Stimulated activated CD8-positive, alpha-beta memory T cell treated with anti-CD3 and anti-CD28 coated beads, Interleukin-12 subunit alpha, Interleukin-12 subunit beta, amount 100 ng/mL, for 1 hour (primary cell): ENCODE results near the gene AKAP13.

ENCODE experiments used
- DNase-seq: peaks from one replicate; pipeline ENCODE4 v3.0.0-alpha.2; 2020; ENCODE audit warnings: low read depth

AKAP13 gene

GRCh38 chr15:85730001-85730820 lies 349.8 kb downstream of the AKAP13 start:
- no peak for DNase-seq

GRCh38 chr15:85733416-85733815 lies 353.0 kb downstream of the AKAP13 start:
- no peak for DNase-seq

GRCh38 chr15:85737061-85737460 lies 356.7 kb downstream of the AKAP13 start:
- no peak for DNase-seq

GRCh38 chr15:85741021-85741421 lies 360.6 kb downstream of the AKAP13 start:
- no peak for DNase-seq

- DNase-seq = no peak
These were observed 361.3 kb downstream of the AKAP13 start for GRCh38 chr15:85741662-85742061.

GRCh38 chr15:85742186-85742821 lies 361.9 kb downstream of the AKAP13 start:
- no peak for DNase-seq

GRCh38 chr15:85743392-85744055 lies 363.1 kb downstream of the AKAP13 start:
- no peak for DNase-seq

- DNase-seq = no peak
These were observed 364.2 kb downstream of the AKAP13 start for GRCh38 chr15:85744579-85744978.

- no peak for DNase-seq
These were observed 364.6 kb downstream of the AKAP13 start for GRCh38 chr15:85745023-85745422.

- no peak for DNase-seq
These were observed 365.2 kb downstream of the AKAP13 start for GRCh38 chr15:85745525-85746150.

GRCh38 chr15:85746641-85747040 lies 366.2 kb downstream of the AKAP13 start:
- no peak for DNase-seq

- DNase-seq = no peak
These were observed 367.8 kb downstream of the AKAP13 start for GRCh38 chr15:85748176-85748575.

GRCh38 chr15:85748729-85749128 lies 368.3 kb downstream of the AKAP13 start:
- no peak for DNase-seq

- no peak for DNase-seq
These were observed 369.1 kb downstream of the AKAP13 start for GRCh38 chr15:85749261-85750151.

- no peak for DNase-seq
These were observed 370.2 kb downstream of the AKAP13 start for GRCh38 chr15:85750319-85751290.

- no peak for DNase-seq
These were observed 371.1 kb downstream of the AKAP13 start for GRCh38 chr15:85751291-85752123.

- DNase-seq = no peak
These were observed 371.7 kb downstream of the AKAP13 start for GRCh38 chr15:85752124-85752475.

GRCh38 chr15:85752491-85752961 lies 372.1 kb downstream of the AKAP13 start:
- DNase-seq = no peak

GRCh38 chr15:85753261-85753660 lies 372.9 kb downstream of the AKAP13 start:
- no peak for DNase-seq
